ENCODE results near the gene TFB2M.

- TF ChIP-seq ZNF274 (IDR thresholded peaks at IDR 0.05; ENCODE audit: low read depth, low read length): no peak
- TF ChIP-seq SUZ12 (IDR thresholded peaks at IDR 0.05; ENCODE audit: extremely low read depth, insufficient read depth, insufficient read length): no peak
These were observed 11.9 kb downstream of the TFB2M start for GRCh38 chr1:246554201-246554600.
